ENCODE data around the gene GRPEL2.

DNA sequence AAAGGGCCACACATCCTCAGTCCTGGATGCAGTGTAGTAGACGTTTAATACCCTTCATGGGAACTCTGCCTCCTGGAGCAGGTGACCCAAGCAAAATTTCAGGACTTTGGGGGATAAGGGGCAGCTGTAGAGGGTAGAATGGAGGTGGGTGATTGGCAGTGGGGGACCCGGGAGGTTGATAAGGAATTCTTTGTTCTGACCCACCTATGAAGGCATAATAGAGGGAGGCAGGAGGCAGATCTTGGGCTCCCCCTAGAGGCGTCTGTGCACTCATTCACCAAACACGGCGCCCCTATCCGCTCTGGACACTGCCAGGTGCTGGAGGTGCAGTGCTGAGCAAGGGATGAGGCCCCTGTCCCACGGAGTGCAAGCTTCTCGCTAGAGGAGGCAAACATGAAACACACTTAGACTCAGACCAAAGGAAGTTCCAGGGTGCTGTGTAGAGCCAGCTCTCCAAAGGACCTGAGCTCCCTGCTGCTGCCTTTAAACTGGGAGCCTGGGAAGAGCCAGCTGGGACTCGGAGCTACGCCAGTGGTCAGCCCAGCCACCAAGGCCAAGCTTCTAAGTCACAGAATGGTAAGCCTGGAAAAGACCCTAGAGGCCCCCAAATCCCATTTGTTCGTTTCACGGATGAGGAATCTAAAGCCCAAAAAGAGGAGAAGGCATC, 26.1 kb downstream of the GRPEL2 start:
- TF ChIP-seq CTCF (IDR thresholded peaks at IDR 0.05; ENCODE audit: low read depth, low read length): peak; percentile 89
- TF ChIP-seq MYC (IDR thresholded peaks at IDR 0.05; ENCODE audit: low read depth, low read length): no peak
- TF ChIP-seq POLR2A (IDR thresholded peaks at IDR 0.05; ENCODE audit: extremely low read depth, insufficient read length): no peak
- TF ChIP-seq MAX (IDR thresholded peaks at IDR 0.05; ENCODE audit: low read depth, low read length): no peak

Data from NB4 (cell line).